Inferior parietal cortex (tissue), 1 donor: Measurements from ENCODE around the gene AJM1.
"Not testable (repeated sequence)": the region's sequence is repeated elsewhere in the genome, so short reads cannot be mapped to it uniquely, and the experiment has no call there.

Experiments used
- DNase-seq: peaks from one replicate; pipeline ENCODE4 v3.0.0-alpha.2; 2016; ENCODE audit errors: extremely low spot score

AJM1 gene

DNA sequence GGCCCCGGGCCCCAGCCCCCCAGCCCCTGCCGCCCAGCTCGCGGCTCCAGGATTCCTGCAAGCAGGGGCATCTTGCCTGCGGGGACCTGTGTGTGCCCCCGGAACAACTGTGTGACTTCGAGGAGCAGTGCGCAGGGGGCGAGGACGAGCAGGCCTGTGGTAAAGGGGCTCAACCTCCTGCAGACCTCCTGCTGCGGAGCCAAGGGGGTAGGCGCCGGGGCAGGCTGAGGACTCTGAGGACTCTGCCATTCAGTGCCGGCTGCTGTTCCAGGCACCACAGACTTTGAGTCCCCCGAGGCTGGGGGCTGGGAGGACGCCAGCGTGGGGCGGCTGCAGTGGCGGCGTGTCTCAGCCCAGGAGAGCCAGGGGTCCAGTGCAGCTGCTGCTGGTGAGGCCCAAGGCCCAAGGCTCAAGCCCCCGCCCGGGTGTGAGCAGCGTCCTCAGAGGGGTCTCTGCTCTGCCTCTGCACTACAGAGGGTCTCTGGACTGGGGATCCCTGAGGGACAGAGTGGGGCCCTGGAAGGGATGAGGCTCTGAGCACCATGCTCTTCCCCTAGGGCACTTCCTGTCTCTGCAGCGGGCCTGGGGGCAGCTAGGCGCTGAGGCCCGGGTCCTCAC is 13.3 kb downstream of the AJM1 start:
- DNase-seq = no peak

DNA sequence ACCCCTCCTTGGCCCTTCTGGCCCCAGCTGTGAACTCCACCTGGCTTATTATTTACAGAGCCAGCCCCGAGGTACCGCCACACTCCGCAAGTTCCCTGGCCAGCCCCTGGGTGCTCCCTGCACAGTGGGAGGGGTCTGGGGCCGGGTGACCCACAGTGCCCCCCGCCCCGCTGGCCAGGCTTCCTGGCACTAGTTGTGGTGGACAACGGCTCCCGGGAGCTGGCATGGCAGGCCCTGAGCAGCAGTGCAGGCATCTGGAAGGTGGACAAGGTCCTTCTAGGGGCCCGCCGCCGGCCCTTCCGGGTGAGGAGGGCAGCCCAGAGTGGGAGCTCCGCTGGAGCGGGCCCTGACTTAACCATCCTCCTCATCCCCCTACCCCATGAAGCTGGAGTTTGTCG is 13.8 kb downstream of the AJM1 start:
- DNase-seq = no peak

DNA sequence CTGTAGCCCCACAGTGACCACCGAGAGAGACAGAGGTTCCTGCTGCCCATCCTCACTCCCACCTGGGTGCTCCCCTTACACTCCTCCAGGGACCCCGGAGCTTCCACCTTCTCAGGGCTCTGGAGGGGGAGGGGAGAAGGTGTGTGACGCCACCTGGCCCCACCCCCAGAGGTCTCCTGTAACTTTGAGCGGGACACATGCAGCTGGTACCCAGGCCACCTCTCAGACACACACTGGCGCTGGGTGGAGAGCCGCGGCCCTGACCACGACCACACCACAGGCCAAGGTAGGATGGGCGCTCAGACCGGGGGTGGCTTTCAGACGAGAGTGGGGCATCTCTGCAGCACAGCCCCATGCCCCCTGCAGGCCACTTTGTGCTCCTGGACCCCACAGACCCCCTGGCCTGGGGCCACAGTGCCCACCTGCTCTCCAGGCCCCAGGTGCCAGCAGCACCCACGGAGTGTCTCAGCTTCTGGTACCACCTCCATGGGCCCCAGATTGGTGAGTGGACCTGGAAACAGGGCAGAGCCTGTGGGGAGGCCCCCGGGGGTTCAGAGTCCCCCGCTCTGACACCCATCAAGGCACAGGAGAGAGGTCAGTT is 14.4 kb downstream of the AJM1 start:
- no peak for DNase-seq

DNA sequence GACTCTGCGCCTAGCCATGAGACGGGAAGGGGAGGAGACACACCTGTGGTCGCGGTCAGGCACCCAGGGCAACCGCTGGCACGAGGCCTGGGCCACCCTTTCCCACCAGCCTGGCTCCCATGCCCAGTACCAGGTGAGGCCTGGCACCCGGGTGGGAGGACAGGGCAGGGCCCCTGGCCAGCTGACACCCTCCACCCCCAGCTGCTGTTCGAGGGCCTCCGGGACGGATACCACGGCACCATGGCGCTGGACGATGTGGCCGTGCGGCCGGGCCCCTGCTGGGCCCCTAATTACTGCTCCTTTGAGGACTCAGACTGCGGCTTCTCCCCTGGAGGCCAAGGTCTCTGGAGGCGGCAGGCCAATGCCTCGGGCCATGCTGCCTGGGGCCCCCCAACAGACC is 14.9 kb downstream of the AJM1 start:
- DNase-seq = no peak

DNA sequence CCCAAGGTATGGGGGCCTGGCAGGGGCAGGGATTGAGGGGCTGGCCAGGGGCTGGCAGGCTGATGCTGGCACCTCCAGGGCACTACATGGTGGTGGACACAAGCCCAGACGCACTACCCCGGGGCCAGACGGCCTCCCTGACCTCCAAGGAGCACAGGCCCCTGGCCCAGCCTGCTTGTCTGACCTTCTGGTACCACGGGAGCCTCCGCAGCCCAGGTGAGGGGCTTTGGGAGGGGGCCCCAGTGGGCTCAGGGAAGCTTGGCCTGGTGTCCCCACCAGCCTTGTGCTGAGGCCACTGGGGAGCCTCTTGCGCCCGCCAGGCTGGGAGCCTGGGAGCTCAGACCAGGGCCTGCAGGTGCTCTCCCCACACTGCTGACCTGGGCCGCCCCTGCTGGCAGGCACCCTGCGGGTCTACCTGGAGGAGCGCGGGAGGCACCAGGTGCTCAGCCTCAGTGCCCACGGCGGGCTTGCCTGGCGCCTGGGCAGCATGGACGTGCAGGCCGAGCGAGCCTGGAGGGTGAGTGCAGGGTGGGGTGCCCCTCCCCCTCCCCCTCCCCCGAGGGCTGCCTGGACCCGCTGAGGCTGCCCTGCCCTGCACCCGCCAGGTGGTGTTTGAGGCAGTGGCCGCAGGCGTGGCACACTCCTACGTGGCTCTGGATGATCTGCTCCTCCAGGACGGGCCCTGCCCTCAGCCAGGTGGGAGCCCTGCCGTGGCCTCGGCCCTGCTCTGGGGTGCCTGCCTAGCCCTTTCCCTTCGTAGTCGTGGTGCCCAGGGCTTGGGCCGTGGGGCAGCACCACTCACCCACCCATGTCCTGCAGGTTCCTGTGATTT is 15.5 kb downstream of the AJM1 start:
- DNase-seq = no peak

DNA sequence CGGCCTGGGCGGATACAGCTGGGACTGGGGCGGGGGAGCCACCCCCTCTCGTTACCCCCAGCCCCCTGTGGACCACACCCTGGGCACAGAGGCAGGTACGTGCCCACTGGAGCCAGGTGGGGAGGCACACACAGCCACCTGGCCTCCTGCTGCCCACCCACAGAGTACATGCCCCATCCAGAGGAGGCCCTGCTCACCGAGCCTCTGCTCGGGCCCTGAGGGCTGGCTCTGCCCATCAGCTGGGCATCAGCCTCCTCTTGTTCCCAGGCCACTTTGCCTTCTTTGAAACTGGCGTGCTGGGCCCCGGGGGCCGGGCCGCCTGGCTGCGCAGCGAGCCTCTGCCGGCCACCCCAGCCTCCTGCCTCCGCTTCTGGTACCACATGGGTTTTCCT is 16.2 kb downstream of the AJM1 start:
- no peak for DNase-seq

DNA sequence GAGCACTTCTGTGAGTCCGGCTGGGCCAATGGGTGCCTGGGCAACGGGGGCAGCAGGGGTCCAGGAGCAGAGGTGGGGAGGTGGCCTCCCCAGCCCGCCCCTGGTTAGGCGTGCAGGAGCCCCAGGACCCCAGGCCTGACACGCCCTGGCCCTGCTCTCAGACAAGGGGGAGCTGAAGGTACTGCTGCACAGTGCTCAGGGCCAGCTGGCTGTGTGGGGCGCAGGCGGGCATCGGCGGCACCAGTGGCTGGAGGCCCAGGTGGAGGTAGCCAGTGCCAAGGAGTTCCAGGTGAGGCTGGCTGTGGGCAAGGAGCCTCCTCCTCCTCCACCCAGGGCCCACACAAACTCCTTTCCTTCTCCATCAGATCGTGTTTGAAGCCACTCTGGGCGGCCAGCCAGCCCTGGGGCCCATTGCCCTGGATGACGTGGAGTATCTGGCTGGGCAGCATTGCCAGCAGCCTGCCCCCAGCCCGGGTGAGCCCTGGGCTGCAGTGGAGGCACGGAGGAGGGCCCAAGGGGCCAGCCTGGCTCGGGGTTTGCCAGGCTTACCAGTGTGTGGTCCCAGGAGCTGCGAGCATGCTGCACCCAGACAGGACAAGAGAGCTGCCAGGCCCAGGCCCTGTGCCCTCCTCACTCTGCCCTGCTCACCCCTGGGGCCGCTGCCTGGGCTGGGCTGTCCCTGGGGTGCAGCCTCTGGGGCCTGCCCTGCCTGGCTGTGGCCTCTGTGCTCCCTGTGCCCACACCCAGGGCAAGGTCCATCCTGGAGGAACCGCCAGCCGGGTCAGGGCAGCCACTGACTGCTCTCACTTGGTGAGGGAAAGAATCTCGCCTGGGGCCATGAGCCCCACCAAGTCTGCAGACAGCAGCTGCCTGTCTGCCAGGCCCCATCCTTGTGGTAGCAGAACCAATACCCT is 16.8 kb downstream of the AJM1 start:
- DNase-seq = no peak

DNA sequence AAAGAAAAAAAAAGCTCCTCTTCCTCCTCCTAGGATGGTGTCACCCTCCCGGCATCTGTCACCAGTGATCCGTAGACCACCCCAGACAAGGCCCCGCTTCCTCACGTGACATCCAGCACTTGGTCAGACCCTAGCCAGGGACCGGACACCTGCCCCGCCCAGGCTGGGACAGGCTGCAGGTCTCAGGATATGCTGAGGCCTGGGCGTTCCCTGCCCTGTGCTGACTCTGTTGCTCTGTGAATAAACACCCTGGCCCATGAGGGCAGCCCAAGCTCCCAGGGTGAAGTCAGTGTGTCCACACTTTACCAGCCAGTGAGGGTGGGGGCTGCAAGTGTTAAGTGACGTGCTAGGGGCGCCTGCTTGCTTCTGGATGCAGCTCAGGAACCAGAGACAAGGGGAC is 18.3 kb downstream of the AJM1 start:
- no peak for DNase-seq

DNA sequence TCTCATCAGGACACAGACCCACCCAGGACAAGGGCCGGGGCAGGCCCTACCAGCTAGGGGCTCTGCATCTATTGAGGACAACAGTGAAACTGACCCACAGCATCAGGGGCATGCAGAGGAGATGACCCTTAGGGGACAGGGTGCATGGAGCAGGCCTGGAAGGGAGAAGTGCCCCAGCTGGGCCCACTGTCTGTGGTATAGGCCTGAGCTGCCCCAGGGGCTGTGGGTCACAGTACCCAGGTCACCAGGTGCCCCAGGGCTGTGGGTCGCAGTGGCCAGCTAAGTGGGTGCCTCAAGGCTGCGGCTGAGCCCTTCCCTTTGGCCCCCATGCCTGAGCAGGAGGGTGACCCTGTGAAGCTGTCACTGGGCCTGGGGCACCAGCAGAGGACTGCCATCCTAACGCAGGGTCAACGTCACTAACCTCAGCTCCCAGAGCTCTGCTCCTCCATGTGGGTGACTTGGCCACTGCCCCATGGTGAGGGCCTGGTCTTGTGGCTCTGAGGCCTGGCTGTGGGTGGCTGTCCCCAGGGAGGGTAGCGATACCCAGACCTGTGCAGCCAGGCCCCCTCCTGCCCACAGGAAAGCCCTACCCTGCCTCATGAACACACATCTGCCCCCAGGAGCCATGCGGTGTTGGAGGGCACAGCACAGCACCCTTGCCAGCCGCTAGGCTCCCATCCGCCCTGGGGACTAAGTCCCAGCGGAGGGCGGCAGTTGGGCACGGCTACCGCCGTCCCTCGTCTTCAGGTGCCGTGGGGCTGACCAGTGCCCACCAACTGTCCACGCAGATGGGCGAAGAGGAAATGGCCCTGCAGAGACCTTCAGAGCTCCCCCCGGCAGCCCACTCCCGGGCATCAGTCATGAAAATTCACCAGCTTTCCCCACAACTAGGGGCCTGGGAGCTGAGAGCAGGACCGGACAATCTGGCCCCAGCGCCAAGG is 18.9 kb downstream of the AJM1 start:
- DNase-seq = no peak

DNA sequence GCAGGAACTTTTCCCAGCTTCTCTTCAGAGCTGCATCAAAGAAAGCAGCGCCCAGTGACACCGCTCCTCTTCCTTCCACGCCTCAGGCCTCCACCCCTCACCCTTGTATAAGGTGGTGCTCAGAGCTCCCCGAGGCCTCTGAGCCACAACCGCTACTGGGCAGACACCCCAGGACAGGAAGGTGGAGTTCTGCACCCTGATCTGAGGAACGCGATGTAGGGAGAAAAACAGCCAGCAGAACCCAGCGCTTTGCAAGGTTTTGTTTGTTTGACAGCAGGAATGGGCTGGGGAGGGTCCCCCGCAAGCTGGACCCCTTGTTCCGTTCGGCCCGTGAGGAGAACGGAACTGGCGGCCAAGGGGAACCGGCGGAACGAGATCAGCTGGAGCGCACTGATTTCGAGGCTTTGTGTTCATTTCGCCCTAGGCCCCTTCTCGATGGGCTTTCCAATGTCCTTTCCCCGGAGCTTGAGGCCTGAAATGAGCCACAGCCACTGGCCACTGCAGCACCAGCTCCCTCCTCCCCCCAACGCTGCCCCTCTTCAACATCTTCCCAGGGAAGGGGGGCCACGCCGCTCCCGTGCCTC is 19.7 kb downstream of the AJM1 start:
- DNase-seq = no peak

DNA sequence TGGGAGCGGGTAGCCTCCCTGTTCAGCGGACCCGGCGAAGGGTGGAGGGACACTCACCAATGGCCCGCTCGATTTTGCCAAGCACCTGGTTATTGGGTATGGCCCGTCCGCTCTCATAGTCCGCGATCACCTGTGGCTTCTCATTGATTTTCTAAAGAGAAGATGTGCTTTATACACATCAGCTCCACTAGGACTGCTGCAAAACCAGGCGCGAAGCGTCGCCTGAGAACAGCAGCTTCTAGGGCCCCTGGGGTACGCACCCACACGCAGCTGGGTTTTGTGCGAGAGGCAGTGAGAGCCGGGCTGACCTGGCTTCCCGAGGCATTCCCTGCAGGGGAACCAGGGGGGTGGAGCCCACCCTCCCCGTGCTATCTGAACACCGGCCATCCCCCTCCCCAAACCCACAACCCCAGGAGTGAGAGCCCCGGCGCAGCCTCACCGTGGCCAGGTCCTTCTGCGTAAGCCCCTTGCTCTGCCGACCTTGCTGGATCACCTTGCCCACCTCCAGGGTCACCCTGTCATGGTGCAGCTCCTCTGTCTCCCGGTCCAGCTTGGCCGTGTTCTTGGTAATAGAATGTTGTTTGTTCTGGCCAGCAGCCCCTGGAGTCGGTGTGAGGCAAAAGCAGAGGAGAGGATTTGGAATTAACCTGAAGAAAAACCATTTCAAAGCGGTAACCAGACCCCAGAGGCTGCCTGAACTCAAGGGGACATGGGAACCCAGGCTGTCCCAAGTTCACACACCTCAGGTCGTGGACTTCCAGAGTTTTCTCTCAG is 20.8 kb downstream of the AJM1 start:
- DNase-seq = no peak

DNA sequence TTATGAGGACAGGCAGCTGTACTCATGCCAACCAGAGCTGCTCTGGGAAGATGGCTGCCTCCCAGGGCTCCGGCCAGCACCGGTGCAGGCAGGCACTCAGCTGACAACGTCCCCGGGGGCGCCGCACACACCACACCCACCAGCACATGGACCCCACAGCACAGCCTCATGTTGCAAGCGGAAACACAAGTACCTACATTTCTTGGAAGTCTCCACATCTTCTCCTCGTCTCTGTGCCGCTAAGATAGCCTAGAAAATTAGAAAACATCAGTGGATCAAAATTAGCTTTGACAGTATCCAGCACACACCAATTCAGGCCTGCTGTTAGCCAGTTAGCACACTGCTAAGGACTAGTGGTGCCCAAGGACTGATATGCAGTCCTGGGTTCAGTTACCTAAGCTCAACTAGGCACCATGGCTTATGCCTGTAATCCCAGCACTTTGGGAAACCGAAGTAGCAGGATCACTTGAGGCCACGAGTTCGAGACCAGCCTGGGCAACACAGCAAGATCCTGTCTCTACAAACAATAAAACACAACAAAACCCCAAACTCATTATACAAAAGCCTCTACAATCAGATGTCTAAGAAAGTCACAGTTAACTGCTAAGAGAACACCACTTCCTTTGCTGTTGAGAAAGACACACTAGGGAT is 21.5 kb downstream of the AJM1 start:
- DNase-seq = no peak

DNA sequence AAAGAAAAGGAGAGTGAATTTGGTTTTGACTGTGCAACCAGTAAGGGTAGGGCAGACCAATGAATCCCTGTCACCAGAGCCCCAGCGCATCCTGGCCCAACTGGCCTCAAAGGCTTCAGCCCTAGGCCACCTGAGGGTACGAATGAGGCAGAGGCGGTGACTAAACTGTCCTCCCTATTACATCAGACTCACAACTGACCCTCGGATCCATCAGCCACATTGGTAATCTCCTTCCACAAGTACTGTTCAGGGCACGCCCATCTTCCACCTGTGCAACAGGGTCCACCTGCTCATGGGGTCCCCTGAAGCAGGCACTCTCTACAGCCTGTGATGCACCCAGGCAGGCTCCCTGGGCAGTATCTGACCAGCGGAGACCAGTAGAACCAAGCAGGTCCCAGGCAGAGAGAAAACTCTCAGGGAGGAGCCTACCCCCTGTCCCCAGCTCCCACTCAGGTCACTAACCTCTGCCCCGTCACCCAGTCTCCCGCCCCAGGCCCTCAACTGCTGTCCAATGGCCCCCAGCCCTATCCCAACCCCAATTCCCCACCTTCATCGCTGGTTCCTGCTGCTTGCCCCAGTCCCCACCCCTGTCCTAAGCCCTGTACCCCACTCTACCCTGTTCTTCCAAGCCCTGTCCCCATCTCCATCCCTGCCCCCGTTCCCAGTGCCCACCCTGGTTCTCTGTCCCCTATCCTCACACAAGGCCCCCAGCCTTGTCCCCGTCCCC is 22.9 kb downstream of the AJM1 start:
- DNase-seq = no peak

DNA sequence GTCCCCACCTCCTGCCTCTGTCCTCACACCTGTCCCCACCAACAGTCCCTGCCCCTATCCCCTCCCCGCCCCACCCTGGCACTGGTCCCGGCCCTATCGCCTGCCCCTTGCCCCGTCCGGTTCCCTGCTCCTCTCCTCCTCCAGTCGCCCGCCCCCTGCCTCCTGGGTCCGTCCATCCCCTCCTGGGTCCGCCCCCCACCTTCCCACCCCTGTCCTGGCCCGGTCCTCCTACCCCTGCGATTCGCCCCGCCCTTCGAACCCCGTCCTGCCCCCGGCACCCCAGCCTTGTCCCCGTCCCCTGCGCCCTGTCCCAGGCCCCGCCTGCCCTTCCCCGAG is 23.5 kb downstream of the AJM1 start:
- no peak for DNase-seq

DNA sequence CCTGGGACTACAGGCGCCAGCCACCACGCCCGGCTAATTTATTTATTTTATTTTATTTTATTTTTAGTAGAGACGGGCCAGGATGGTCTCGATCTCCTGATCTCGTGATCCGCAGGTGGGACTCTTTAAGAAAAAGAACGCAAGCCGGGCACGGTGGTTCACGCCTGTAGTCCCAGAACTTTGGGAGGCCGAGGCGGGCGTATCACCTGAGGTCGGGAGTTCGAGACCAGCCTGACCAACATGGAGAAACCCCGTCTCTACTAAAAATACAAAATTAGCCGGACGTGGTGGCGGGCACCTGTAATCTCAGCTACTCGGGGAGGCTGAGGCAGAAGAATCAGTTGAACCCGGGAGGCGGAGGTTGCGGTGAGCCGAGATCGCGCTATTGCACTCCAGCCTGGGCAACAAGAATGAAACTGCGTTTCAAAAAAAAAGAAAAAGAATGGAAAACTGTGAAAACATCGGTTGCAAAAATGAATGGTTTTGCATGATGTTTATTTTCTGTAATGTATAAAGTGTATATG is 24.7 kb downstream of the AJM1 start:
- not testable (repeated sequence) for DNase-seq

DNA sequence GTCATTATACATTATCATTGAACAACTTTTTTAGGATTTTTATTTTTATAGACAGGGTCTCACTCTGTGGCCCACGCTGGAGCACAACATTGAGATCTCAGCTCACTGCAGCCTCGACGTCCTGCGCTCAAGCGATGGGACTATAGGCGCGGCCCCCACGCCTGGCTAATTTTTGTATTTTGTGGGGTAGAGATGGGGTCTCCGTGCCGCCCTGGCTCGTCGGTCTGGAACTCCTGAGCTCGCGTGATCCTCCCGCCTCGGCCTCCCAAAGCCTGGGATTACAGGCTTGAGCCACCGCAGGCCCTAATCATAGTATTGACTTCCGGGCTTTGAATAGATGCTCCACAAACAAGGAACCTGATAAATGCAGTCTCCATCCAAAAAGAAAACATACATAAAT is 25.2 kb downstream of the AJM1 start:
- DNase-seq = no peak

DNA sequence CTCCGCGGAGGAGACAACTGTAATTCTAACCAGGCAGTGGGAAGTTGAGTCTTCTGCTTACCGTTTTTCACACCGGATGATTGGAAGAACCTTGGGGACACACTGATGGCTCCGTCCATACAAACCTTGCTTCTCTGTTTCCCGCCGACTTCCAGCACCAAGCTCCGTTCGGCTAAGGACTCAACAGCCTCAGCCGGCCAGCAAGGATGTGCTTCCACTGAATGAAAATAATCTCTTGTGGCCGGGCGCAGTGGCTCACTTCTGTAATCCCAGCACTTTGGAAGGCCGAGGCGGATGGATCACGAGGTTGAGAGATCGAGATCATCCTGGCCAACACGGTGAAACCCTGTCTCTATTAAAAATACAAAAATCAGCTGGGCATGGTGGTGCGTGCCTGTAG is 25.6 kb downstream of the AJM1 start:
- DNase-seq = no peak

DNA sequence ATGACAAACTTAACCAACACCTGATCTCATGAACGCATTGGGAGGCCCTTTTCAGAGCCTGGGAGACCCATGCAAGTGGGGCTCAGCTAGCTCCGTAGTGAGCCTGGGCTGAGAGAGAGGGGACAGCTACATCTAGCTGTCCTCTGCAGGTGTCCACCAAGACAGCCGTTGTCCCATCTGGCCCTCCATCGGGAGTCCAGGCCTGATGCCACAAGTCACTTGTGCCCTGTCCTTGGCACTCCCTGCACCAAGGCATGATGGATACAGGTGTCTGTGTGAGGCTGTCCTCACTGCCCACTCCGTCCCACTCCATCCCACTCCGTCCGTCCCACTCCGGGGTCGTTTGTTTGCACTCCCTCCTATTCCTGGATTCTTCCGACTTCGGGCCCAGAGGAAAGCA is 26.4 kb downstream of the AJM1 start:
- no peak for DNase-seq

DNA sequence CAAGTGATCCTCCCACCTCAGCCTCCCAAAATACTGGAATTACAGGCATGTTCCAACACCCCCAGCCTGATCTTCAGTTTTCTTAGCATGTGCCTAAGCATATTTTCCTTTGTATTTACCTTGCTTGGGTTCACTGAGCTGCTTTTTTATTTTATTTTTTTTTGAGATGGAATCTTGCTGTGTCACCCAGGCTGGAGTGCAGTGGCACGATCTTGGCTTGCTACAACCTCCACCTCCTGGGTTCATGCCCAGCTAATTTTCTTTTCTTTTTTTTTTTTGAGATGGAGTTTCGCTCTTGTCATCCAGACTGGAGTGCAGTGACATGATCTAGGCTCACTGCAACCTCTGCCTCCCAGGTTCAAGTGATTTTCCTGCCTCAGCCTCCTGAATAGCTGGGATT is 27.3 kb downstream of the AJM1 start:
- DNase-seq = not testable (repeated sequence)
